ENCODE data around the gene CCDC86.
"Not testable (repeated sequence)": the region's sequence is repeated elsewhere in the genome, so short reads cannot be mapped to it uniquely, and the experiment has no call there.

The CCDC86 gene

DNA sequence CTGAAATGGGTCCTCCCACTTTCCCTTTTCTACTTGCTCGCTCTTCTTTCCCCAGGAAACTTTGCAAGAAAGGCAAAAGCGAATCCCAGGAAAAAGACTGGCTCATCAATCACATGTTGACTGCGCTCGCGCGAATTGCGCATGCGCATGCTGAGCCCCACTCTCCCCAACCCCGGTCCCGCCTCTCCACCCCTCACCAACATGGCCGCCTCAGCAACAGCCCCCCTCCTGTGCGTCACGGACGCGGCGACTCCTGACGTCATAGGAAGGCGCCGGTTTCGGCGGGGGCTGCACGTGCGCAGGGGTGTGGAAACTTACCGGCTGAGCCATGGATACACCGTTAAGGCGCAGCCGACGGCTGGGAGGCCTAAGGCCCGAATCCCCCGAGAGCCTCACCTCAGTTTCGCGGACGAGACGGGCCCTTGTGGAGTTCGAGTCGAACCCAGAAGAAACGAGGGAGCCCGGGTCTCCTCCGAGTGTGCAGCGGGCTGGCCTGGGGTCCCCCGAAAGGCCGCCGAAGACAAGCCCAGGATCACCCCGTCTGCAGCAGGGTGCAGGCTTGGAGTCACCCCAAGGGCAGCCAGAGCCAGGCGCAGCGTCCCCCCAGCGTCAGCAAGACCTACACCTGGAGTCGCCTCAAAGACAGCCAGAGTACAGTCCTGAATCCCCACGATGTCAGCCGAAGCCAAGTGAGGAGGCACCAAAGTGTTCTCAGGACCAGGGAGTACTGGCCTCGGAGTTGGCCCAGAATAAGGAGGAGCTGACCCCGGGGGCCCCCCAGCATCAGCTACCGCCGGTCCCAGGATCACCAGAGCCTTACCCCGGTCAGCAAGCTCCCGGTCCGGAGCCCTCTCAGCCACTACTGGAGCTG is at the start of gene CCDC86:
TSS of gene CCDC86 (plus strand) at position 317 of the 871 bp plus-strand sequence. CDS start at position 329, 12 bp downstream.
- in situ Hi-C loops (cut with MboI; ENCODE audit: low sequenced_read_pairs) = no loop called here

DNA sequence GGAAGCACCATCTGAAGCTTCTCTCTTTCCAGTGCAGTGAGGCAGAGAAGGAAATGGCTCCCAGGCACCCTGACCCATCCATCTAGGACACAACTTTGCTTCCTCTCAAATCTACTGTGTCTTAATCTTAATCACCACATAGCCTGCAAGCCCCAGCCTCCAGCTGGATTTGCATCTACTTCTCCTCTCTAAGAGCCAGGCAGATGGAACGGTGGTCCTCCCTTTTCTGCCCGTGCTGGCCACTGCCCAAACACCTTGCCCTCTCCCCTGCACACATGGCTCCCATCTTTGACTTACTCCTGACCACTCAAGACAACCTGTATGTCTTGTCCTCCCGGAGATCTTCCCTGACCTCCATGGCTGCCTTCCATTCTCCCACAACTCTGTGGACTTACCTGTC is 49.4 kb upstream of the CCDC86 start:
- in situ Hi-C loops (cut with MboI; ENCODE audit: low sequenced_read_pairs) = no loop called here

DNA sequence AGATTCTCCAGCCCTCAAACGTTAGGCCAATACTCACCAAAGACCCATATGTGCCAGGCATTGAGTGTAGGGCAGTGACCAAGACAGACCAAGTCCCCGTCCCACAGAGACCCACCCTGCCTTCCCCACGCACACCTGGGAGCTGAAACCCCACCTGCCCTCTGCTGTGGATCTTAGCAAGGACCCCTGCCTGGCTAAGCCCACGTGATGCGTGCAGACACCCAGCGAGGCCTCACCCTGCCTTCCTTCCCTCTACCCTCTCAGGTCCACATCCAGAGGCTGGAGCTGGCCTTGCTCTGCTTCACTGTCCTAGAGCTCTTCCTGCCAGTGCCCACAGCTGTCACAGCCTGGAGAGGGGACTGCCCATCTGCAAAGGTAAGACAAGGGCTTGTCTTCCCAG is 46.6 kb upstream of the CCDC86 start:
- in situ Hi-C loops (cut with MboI; ENCODE audit: low sequenced_read_pairs) = no loop called here

DNA sequence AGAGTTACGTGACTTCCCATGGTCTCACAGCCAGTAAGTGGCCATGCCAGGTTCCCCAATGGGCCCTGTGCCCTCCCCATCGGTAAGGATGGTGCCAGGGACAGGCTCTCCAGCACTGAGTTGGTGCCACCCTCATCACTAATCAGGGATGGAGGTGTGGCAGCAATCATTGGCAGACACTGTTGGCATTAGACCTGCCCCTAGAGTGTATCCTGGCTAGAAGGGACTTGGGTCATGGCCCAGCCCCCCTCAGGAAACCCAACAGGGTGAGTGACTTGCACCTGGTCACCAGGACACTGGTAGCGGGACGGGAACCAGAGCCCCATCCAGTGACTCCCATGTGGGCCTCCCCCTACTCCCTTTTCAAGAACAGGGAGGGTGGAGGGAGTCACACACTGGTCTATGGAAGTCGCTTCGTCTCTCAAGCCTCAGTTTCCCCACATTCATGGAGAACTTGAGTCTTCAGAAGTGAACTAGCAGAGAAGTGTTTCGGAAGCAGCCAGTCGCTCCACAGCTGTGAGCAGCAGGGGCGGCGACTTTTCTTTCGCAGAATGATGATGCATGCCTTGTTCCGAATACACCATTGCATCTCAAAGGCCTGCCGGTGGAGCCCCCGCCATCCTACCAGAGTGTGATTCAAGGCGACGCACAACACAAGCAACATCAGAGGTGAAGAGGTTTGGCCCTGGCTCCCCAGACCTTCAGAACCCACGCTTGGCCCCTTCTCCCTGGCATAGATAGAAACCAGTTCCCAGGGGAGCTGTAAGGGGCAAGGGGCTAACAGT is 43.9 kb upstream of the CCDC86 start:
- in situ Hi-C loops (cut with MboI; ENCODE audit: low sequenced_read_pairs) = no loop called here

DNA sequence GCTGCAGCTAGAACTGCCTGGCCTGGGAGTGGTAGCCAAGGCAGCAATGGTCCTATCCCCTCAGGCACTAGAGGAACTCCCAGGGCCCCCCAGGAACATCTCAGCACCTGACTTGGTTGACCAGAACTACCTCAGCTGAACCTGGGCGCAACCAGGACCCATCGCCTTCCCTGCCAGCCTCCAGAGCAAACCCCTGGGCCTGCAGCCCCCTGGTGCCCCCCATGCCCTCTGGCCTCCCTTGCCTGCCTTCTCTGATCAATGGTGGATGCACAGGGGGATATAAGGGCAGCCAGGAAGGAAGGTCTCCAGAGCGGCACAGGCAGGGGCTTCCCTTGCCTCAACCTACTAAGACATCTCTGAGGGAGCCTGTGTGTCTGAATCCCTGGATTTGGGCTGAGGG is 43.3 kb upstream of the CCDC86 start:
- in situ Hi-C loops (cut with MboI; ENCODE audit: low sequenced_read_pairs) = no loop called here

DNA sequence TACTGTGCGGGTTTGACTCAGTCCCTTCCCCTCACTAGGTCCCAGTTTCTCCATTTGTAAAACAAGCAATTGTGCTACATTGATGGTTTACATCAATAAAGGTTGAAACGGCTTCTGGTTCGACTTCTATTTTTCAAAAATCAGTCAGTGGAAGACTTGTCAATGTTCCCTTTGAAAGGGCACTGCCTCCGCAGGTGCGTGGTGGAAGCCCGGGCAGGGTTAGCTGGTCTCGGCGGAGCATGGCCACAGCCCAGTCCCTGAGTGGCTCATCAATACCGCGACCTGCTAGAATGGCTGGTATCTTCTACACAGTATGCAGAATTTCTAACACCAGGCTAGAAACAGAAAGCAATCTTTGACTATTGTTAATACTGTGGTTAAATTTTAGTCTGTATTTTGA is 40.7 kb upstream of the CCDC86 start:
- in situ Hi-C loops (cut with MboI; ENCODE audit: low sequenced_read_pairs) = no loop called here

GRCh38 chr11:60803273-60803936 is 38.5 kb upstream of the CCDC86 start:
- in situ Hi-C loops (cut with MboI; ENCODE audit: low sequenced_read_pairs) = no loop called here

GRCh38 chr11:60809249-60809648 is 32.7 kb upstream of the CCDC86 start:
- in situ Hi-C loops (cut with MboI; ENCODE audit: low sequenced_read_pairs) = no loop called here

GRCh38 chr11:60809691-60810090 is 32.2 kb upstream of the CCDC86 start:
- in situ Hi-C loops (cut with MboI; ENCODE audit: low sequenced_read_pairs) = no loop called here

DNA sequence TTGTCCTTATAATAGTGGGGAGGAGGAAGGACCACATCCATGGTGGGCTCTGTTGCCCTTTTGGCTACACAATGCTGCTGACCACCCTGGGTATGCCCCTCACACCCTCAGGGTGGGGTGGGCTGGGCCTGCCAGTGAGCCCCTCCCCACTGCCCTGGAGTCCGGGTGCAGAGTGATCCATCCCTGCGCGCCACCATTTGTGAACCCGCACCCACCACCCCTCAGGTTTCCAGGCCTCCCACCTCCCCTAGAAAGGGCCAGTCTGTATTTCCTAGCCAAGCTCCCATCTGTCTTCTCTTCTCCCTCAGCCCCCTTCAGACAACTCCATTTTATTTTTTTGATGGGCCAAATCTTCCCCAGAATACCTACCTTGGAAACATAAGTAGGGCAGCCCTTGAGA is 31.8 kb upstream of the CCDC86 start:
- in situ Hi-C loops (cut with MboI; ENCODE audit: low sequenced_read_pairs) = no loop called here

DNA sequence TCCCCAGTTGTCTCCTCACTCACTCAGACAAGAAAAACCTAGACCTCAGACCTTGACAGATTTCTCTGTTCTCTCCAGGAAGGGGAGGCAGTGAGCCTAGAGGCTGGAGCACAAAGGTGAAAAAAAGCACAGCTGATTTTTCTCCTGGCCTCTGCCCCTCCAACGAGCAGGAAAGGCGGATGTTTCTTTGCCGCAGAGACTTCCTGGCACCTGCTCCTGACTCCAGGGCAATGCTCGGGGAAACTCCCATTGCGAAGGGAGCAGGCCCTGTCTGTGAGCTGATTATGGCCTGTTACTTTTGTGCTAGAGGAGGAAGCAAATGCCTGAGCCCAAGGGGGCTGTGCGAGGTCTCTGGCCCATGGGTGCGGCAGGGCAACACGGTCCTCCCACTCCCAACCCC is 31.3 kb upstream of the CCDC86 start:
- in situ Hi-C loops (cut with MboI; ENCODE audit: low sequenced_read_pairs) = no loop called here

DNA sequence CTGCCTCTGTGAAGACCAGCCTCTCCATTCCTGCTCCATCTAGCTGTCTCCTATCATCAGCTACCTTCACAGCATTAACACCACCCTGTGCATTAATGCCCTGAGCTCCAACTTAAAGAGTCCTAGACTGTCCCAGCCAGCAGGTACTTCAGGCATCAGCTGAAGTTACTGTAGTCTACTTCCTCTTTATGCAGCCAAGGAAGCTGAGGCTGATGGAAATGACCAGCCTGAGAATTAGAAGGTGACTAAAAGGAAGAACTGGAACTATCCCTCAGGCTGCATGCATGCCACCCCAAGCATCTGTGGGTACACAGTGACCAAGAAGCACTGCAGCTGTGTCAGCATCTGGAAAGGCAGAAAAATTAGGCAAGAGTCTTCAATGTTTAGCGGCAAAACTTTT is 28.6 kb upstream of the CCDC86 start:
- in situ Hi-C loops (cut with MboI; ENCODE audit: low sequenced_read_pairs) = no loop called here

DNA sequence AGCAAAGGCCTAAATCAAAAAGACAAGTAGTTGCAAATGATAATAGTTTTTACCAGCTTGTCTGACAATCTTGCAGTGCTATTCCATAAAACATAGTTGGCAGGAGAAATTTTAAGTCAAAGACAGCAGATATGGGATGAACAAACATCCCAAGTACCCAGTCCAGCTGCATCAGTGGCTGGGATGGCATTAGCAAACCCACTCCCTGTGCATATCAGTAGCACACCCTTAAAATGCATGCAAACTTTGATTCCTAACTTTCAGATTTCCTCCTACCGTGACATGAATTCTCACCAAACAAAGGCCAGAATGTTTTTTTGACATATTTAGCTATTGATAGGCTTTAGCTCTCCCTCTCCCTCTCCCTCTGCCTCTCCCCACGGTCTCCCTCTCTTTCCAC is 27.8 kb upstream of the CCDC86 start:
- in situ Hi-C loops (cut with MboI; ENCODE audit: low sequenced_read_pairs) = no loop called here

DNA sequence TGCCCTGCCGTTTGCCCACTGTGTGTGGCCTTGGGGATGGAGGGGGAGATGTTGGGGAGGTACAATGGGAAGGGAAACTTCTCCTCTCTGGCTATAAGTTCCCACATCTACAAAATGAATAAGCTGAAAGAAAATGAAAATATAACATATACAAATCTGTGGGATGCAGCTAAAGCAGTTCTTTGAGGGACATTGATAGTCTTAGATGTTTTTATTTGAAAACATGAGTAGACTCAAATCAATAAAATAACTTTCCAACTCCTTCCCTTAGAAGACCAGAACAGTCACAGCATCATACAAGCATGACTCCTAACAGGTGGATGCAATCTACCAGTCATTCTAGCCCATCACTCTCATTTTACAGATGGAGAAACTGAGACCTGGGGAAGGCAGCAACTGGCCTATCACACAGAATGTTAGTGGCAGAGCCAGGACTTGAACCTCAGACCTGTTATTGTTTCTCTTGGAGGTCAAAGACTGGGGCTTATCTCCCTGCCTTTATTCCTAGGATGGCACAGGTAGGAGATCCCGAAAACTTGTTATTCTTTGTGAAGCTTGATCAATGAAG is 25.2 kb upstream of the CCDC86 start:
- in situ Hi-C loops (cut with MboI; ENCODE audit: low sequenced_read_pairs) = no loop called here

DNA sequence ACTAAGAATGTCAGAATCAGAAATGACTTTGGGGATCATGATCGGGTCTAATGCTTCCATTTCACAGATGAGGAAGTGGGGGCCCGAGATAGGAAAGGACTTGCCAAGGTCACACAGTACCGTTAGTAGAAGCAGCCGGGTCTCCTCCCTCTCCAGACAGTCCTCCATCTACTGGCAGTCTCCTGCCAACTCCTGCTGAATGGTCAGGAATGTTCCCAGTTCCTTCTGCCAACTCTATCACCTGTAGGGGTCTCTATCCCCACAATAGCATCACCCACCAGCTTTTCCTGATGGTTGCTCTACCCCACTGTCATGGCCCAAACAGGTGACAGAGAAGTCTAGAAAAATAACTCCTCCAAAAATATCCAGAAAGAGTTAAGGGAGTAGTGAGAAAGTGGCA is 23.9 kb upstream of the CCDC86 start:
- in situ Hi-C loops (cut with MboI; ENCODE audit: low sequenced_read_pairs) = no loop called here

GRCh38 chr11:60821827-60822599 is 19.9 kb upstream of the CCDC86 start:
- in situ Hi-C loops (cut with MboI; ENCODE audit: low sequenced_read_pairs) = no loop called here

- in situ Hi-C loops (cut with MboI; ENCODE audit: low sequenced_read_pairs) = not testable (repeated sequence)
Measured at GRCh38 chr11:60823745-60824306, 18.1 kb upstream of the CCDC86 start.

GRCh38 chr11:60825118-60825517 is 16.8 kb upstream of the CCDC86 start:
- in situ Hi-C loops (cut with MboI; ENCODE audit: low sequenced_read_pairs) = no loop called here

- in situ Hi-C loops (cut with MboI; ENCODE audit: low sequenced_read_pairs) = no loop called here
Measured at GRCh38 chr11:60825790-60826189, 16.1 kb upstream of the CCDC86 start.

- in situ Hi-C loops (cut with MboI; ENCODE audit: low sequenced_read_pairs) = no loop called here
Measured at GRCh38 chr11:60830478-60831142, 11.3 kb upstream of the CCDC86 start.
